IPS-18a (cell line): ENCODE data around the gene PRSS56.
"Not testable (repeated sequence)": the region's sequence is repeated elsewhere in the genome, so short reads cannot be mapped to it uniquely, and the experiment has no call there.

ENCODE experiments used
- H3K27ac ChIP-seq: one replicate; pipeline ENCODE4 v1.5.1; 2013; ENCODE audit warnings: low read length
- H3K27me3 ChIP-seq: one replicate; pipeline ENCODE4 v1.6.1; 2013; ENCODE audit warnings: mild to moderate bottlenecking, low read length; ENCODE audit not compliant: control insufficient read depth, insufficient read depth
- H3K36me3 ChIP-seq: one replicate; pipeline ENCODE4 v1.6.1; 2013; ENCODE audit warnings: low read depth, low read length; ENCODE audit not compliant: control insufficient read depth
- H3K4me1 ChIP-seq: one replicate; pipeline ENCODE4 v1.6.1; 2013; ENCODE audit warnings: low read depth, low read length; ENCODE audit not compliant: control insufficient read depth
- H3K4me3 ChIP-seq: one replicate; pipeline ENCODE4 v1.5.1; 2013; ENCODE audit warnings: low read length
- H3K9ac ChIP-seq: one replicate; pipeline ENCODE4 v1.6.1; 2013; ENCODE audit warnings: mild to moderate bottlenecking, low read length, moderate library complexity
- H3K9me3 ChIP-seq: one replicate; pipeline ENCODE4 v1.6.1; 2013; ENCODE audit warnings: low read depth, low read length; ENCODE audit not compliant: control insufficient read depth

Gene PRSS56

GRCh38 chr2:232551776-232552175 lies 31.6 kb downstream of the PRSS56 start:
- Histone ChIP-seq H3K27ac (no peak overlapping the region), H3K36me3 (peaks cover 22% of the 10 kb centered on the region), H3K9me3 (peaks cover 3% of the 10 kb centered on the region), H3K27me3 (no peaks in the 10 kb centered on the region), H3K9ac (peak overlapping the region; percentile 92), H3K4me3 (peak overlapping the region; percentile 88), H3K4me1 (peaks cover 5% of the 10 kb centered on the region)

GRCh38 chr2:232556426-232556825 lies 36.2 kb downstream of the PRSS56 start:
- Histone ChIP-seq H3K27ac (no peak overlapping the region), H3K4me1 (peaks cover 4% of the 10 kb centered on the region), H3K27me3 (no peaks in the 10 kb centered on the region), H3K36me3 (peaks cover 48% of the 10 kb centered on the region), H3K9me3 (no peaks in the 10 kb centered on the region), H3K4me3 (no peak overlapping the region), H3K9ac (no peak overlapping the region)

GRCh38 chr2:232562515-232563151 lies 42.4 kb downstream of the PRSS56 start:
- no peak overlapping the region for H3K4me3 ChIP-seq
- no peaks in the 10 kb centered on the region for H3K27me3 ChIP-seq
- no peak overlapping the region for H3K9ac ChIP-seq
- peaks cover 45% of the 10 kb centered on the region for H3K36me3 ChIP-seq
- no peaks in the 10 kb centered on the region for H3K4me1 ChIP-seq
- no peak overlapping the region for H3K27ac ChIP-seq
- no peaks in the 10 kb centered on the region for H3K9me3 ChIP-seq

GRCh38 chr2:232563580-232563979 lies 43.4 kb downstream of the PRSS56 start:
- H3K36me3 ChIP-seq: peaks cover 49% of the 10 kb centered on the region

GRCh38 chr2:232567721-232568120 lies 47.5 kb downstream of the PRSS56 start:
- Histone ChIP-seq H3K4me1 (no peaks in the 10 kb centered on the region), H3K27me3 (no peaks in the 10 kb centered on the region), H3K36me3 (peaks cover 69% of the 10 kb centered on the region), H3K4me3 (no peak overlapping the region), H3K9ac (no peak overlapping the region), H3K9me3 (no peaks in the 10 kb centered on the region), H3K27ac (no peak overlapping the region)

More at GRCh38 chr2:232563580-232563979, 43.4 kb downstream of the PRSS56 start:
- Histone ChIP-seq H3K27ac (no peak overlapping the region), H3K27me3 (no peaks in the 10 kb centered on the region), H3K4me1 (no peaks in the 10 kb centered on the region), H3K9me3 (no peaks in the 10 kb centered on the region), H3K4me3 (no peak overlapping the region), H3K9ac (no peak overlapping the region)

- Histone ChIP-seq H3K4me3 (no peak overlapping the region), H3K27me3 (no peaks in the 10 kb centered on the region), H3K36me3 (peaks cover 73% of the 10 kb centered on the region), H3K9ac (no peak overlapping the region), H3K27ac (no peak overlapping the region), H3K9me3 (no peaks in the 10 kb centered on the region), H3K4me1 (no peaks in the 10 kb centered on the region)
Observed at GRCh38 chr2:232568161-232568560, 48.0 kb downstream of the PRSS56 start.

GRCh38 chr2:232569541-232569940 lies 49.4 kb downstream of the PRSS56 start:
- Histone ChIP-seq H3K27me3 (no peaks in the 10 kb centered on the region), H3K9me3 (no peaks in the 10 kb centered on the region), H3K9ac (no peak overlapping the region), H3K4me1 (no peaks in the 10 kb centered on the region), H3K36me3 (peaks cover 69% of the 10 kb centered on the region), H3K4me3 (no peak overlapping the region), H3K27ac (no peak overlapping the region)

- not testable (repeated sequence) for H3K9ac ChIP-seq, H3K27ac ChIP-seq, H3K27me3 ChIP-seq, H3K4me3 ChIP-seq, H3K4me1 ChIP-seq, H3K9me3 ChIP-seq
- H3K36me3 ChIP-seq: peaks cover 70% of the 10 kb centered on the region
Observed at GRCh38 chr2:232570481-232570880, 50.3 kb downstream of the PRSS56 start.

- no peaks in the 10 kb centered on the region for H3K4me1 ChIP-seq
- H3K9me3 ChIP-seq: no peaks in the 10 kb centered on the region
- H3K4me3 ChIP-seq: no peak overlapping the region
- no peak overlapping the region for H3K9ac ChIP-seq
- peaks cover 70% of the 10 kb centered on the region for H3K36me3 ChIP-seq
- no peak overlapping the region for H3K27ac ChIP-seq
- no peaks in the 10 kb centered on the region for H3K27me3 ChIP-seq
Observed at GRCh38 chr2:232571026-232571474, 50.9 kb downstream of the PRSS56 start.

- peaks cover 55% of the 10 kb centered on the region for H3K36me3 ChIP-seq
- no peak overlapping the region for H3K9ac ChIP-seq
- H3K4me3 ChIP-seq: no peak overlapping the region
Observed at GRCh38 chr2:232573042-232573441, 52.9 kb downstream of the PRSS56 start.

GRCh38 chr2:232573771-232574435 lies 53.7 kb downstream of the PRSS56 start:
- Histone ChIP-seq H3K36me3 (peaks cover 47% of the 10 kb centered on the region), H3K27ac (no peak overlapping the region), H3K9ac (no peak overlapping the region), H3K9me3 (no peaks in the 10 kb centered on the region), H3K27me3 (no peaks in the 10 kb centered on the region), H3K4me1 (no peaks in the 10 kb centered on the region), H3K4me3 (no peak overlapping the region)

More at GRCh38 chr2:232573042-232573441, 52.9 kb downstream of the PRSS56 start:
- Histone ChIP-seq H3K9me3 (no peaks in the 10 kb centered on the region), H3K27ac (no peak overlapping the region), H3K4me1 (no peaks in the 10 kb centered on the region), H3K27me3 (no peaks in the 10 kb centered on the region)
